H9 (cell line): ENCODE data around the gene UBAC2. TPM values are rescaled to one million over a fixed set of nuclear protein-coding genes. Genes with fewer than 3 reads are reported as not detected.

Experiments used
- DNase-seq: peaks from one replicate; pipeline ENCODE4 v3.0.0-alpha.2; 2017
- H2AFZ ChIP-seq: one replicate; pipeline ENCODE4 v1.6.1; 2013; ENCODE audit warnings: mild to moderate bottlenecking, low read length, control low read depth, moderate library complexity
- H2AK5ac ChIP-seq: 2 replicates; pipeline ENCODE4 v1.6.1; 2013; ENCODE audit warnings: low read length, control low read depth, mixed read lengths; ENCODE audit not compliant: insufficient read length
- H2BK120ac ChIP-seq: one replicate; pipeline ENCODE4 v1.6.1; 2013; ENCODE audit warnings: low read depth, mild to moderate bottlenecking, low read length, control low read depth, inconsistent platforms; ENCODE audit not compliant: poor library complexity, severe bottlenecking
- H2BK12ac ChIP-seq: 2 replicates; pipeline ENCODE4 v1.6.1; 2013; ENCODE audit warnings: low read length, control low read depth, mixed read lengths, low read depth; ENCODE audit not compliant: insufficient read length
- H2BK15ac ChIP-seq: 2 replicates; pipeline ENCODE4 v1.6.1; 2013; ENCODE audit warnings: low read depth, low read length, control low read depth
- H2BK20ac ChIP-seq: one replicate; pipeline ENCODE4 v1.6.1; 2013; ENCODE audit warnings: low read depth, mild to moderate bottlenecking, low read length, control low read depth, inconsistent platforms; ENCODE audit not compliant: poor library complexity, severe bottlenecking
- H2BK5ac ChIP-seq: 2 replicates; pipeline ENCODE4 v1.6.1; 2013; ENCODE audit warnings: low read length, control low read depth, mixed read lengths; ENCODE audit not compliant: insufficient read length
- H3K14ac ChIP-seq: 2 replicates; pipeline ENCODE4 v1.6.1; 2013; ENCODE audit warnings: low read length, control low read depth; ENCODE audit not compliant: insufficient read depth
- H3K18ac ChIP-seq: 2 replicates; pipeline ENCODE4 v1.6.1; 2013; ENCODE audit warnings: low read depth, mild to moderate bottlenecking, mixed read lengths, low read length, control low read depth; ENCODE audit not compliant: insufficient read length
- H3K23ac ChIP-seq: 2 replicates; pipeline ENCODE4 v1.6.1; 2013; ENCODE audit warnings: low read length, control low read depth, mixed read lengths, low read depth; ENCODE audit not compliant: insufficient read length
- H3K23me2 ChIP-seq: 2 replicates; pipeline ENCODE4 v1.6.1; 2013; ENCODE audit warnings: low read depth, mild to moderate bottlenecking, mixed read lengths, low read length, control low read depth; ENCODE audit not compliant: insufficient read length, poor library complexity, severe bottlenecking
- H3K27ac ChIP-seq: 2 replicates; pipeline ENCODE4 v1.5.1; 2013; ENCODE audit warnings: low read length, control low read depth, mixed read lengths, low read depth; ENCODE audit not compliant: insufficient read length
- H3K27me3 ChIP-seq: 2 replicates; pipeline ENCODE4 v1.6.1; 2013; ENCODE audit warnings: low read length, control low read depth, inconsistent platforms; ENCODE audit not compliant: insufficient read depth
- H3K4ac ChIP-seq: 2 replicates; pipeline ENCODE4 v1.6.1; 2013; ENCODE audit warnings: low read depth, mild to moderate bottlenecking, control low read depth, inconsistent platforms, low read length, moderate library complexity
- H3K4me1 ChIP-seq: 2 replicates; pipeline ENCODE4 v1.6.1; 2013; ENCODE audit warnings: low read length, control low read depth, inconsistent platforms; ENCODE audit not compliant: insufficient read depth
- H3K4me2 ChIP-seq: 2 replicates; pipeline ENCODE4 v1.6.1; 2013; ENCODE audit warnings: low read length, control low read depth, mixed read lengths; ENCODE audit not compliant: insufficient read length, insufficient read depth
- H3K56ac ChIP-seq: 2 replicates; pipeline ENCODE4 v1.6.1; 2013; ENCODE audit warnings: low read depth, mild to moderate bottlenecking, mixed read lengths, low read length, control low read depth; ENCODE audit not compliant: insufficient read length
- H3K79me1 ChIP-seq: 2 replicates; pipeline ENCODE4 v1.6.1; 2013; ENCODE audit warnings: low read depth, mild to moderate bottlenecking, moderate library complexity, low read length, control low read depth, inconsistent platforms; ENCODE audit not compliant: insufficient read depth, poor library complexity, severe bottlenecking
- H3K79me2 ChIP-seq: 2 replicates; pipeline ENCODE4 v1.6.1; 2013; ENCODE audit warnings: low read length, control low read depth, inconsistent platforms; ENCODE audit not compliant: insufficient read depth
- H3K9ac ChIP-seq: 2 replicates; pipeline ENCODE4 v1.6.1; 2013; ENCODE audit warnings: low read length, control low read depth, mixed read lengths; ENCODE audit not compliant: insufficient read length; ENCODE audit errors: extremely low read depth
- H3K9me3 ChIP-seq: one replicate; pipeline ENCODE4 v1.6.1; 2013; ENCODE audit warnings: low read depth, low read length, inconsistent platforms; ENCODE audit not compliant: control insufficient read depth
- H3T11ph ChIP-seq: one replicate; pipeline ENCODE4 v1.6.1; 2013; ENCODE audit warnings: mild to moderate bottlenecking, low read length, control low read depth, inconsistent platforms
- H4K20me1 ChIP-seq: one replicate; pipeline ENCODE4 v1.6.1; 2013; ENCODE audit not compliant: control insufficient read depth, insufficient read length, insufficient read depth
- H4K5ac ChIP-seq: 2 replicates; pipeline ENCODE4 v1.6.1; 2013; ENCODE audit warnings: low read depth, mild to moderate bottlenecking, mixed read lengths, low read length, control low read depth; ENCODE audit not compliant: insufficient read length
- H4K8ac ChIP-seq: replicated peaks from 2 replicates; pipeline ENCODE4 v1.6.1; 2013; ENCODE audit warnings: low read length, control low read depth, mixed read lengths, low read depth; ENCODE audit not compliant: insufficient read length
- H4K91ac ChIP-seq: 2 replicates; pipeline ENCODE4 v1.6.1; 2013; ENCODE audit warnings: low read depth, mild to moderate bottlenecking, moderate library complexity, mixed read lengths, low read length, control low read depth; ENCODE audit not compliant: insufficient read length
- H3K27ac Mint-ChIP-seq, 3 experiments: 2 replicates in 2 of 3; 3 replicates in 1 of 3; pipeline ENCODE4 v1.8.0; 2020 to 2021; ENCODE audit warnings: mixed read lengths in 3 of 3, mild to moderate bottlenecking in 1 of 3, moderate library complexity in 1 of 3
- H3K27me3 Mint-ChIP-seq: 2 replicates; pipeline ENCODE4 v1.8.0; 2021; ENCODE audit warnings: low read depth, mild to moderate bottlenecking, moderate library complexity, mixed read lengths
- H3K36me3 Mint-ChIP-seq, 3 experiments: 2 replicates in 2 of 3; 3 replicates in 1 of 3; pipeline ENCODE4 v1.8.0; 2020 to 2021; ENCODE audit warnings: low read depth in 3 of 3, mixed read lengths in 3 of 3; ENCODE audit not compliant: insufficient read depth in 1 of 3
- H3K4me1 Mint-ChIP-seq, 2 experiments: 2 replicates each; pipeline ENCODE4 v1.8.0; 2020; ENCODE audit warnings: mixed read lengths in 2 of 2
- H3K4me3 Mint-ChIP-seq, 2 experiments: 2 replicates in 1 of 2; 3 replicates in 1 of 2; pipeline ENCODE4 v1.8.0; 2020 to 2021; ENCODE audit warnings: mild to moderate bottlenecking in 2 of 2, mixed read lengths in 2 of 2, moderate library complexity in 1 of 2
- H3K9me3 Mint-ChIP-seq, 2 experiments: 2 replicates in 1 of 2; 3 replicates in 1 of 2; pipeline ENCODE4 v1.8.0; 2020; ENCODE audit warnings: mild to moderate bottlenecking in 2 of 2, mixed read lengths in 2 of 2, moderate library complexity in 1 of 2
- CTCF ChIP-seq: fragments of 200-600 bp; sonication (generic); conservative IDR thresholded peaks from 3 replicates; pipeline ENCODE4 v1.8.0; 2021; ENCODE audit warnings: antibody characterized with exemption, mild to moderate bottlenecking
- WGBS: extraction: QIAGEN DNeasy Blood & Tissue Kit; methylation state at CpG from one replicate; pipeline ENCODE4 v1.1.7; 2013; ENCODE audit warnings: missing lambda C conversion rate, low lambda C conversion rate, mixed read lengths; ENCODE audit not compliant: insufficient read length; ENCODE audit errors: extremely low coverage; 5-methylcytosine and 5-hydroxymethylcytosine counted together
- total RNA-seq: library from RNA; stranded (reverse); gene quantifications from 2 replicates; pipeline ENCODE4 v1.2.1, GENCODE V29; 2021

Gene UBAC2
- total RNA-seq, 1 experiment from 2014 or later: 52.3 TPM

DNA sequence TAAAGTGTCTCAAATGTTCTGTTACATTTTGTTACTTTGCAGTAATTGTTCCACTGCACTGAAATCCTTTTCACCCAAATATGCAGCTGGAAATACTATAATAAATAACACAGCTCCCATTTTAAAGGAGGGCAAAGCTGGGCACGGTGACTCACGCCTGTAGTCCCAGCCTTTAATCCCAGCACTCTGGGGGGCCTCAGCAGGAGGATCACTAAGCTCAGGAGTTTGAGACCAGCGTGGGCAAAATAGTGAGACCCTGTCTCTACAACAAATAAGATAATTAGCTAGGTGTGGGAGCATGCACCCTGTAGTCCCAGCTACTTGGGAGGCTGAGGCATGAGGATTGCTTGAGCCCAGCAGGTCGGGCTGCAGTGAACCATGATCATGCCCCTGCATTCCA, 7.5 kb upstream of the UBAC2 start:
- Histone ChIP-seq H4K8ac (no peak overlapping the region), H3K27me3 (no peaks in the 10 kb centered on the region), H3K56ac (no peak overlapping the region), H3K23ac (no peak overlapping the region), H2BK15ac (no peak overlapping the region), H3K27ac (no peak overlapping the region), H3K23me2 (no peaks in the 10 kb centered on the region), H3K18ac (no peak overlapping the region), H4K91ac (no peak overlapping the region), H2AFZ (no peak overlapping the region), H3K9ac (no peak overlapping the region), H2BK20ac (no peak overlapping the region), H3K4ac (no peak overlapping the region), H3K79me2 (no peaks in the 10 kb centered on the region), H2BK5ac (no peak overlapping the region), H3K4me2 (no peak overlapping the region), H2AK5ac (no peak overlapping the region), H3T11ph (no peak overlapping the region), H2BK120ac (peak overlapping the region; percentile 25), H3K14ac (no peak overlapping the region), H4K20me1 (no peaks in the 10 kb centered on the region), H2BK12ac (no peak overlapping the region), H4K5ac (no peak overlapping the region), H3K79me1 (no peaks in the 10 kb centered on the region), H3K9me3 (no peaks in the 10 kb centered on the region), H3K4me1 (no peaks in the 10 kb centered on the region)
- no CpG with 5 or more reads among the region's 4 CpGs for WGBS
- H3K27ac Mint-ChIP-seq: no peak overlapping the region
- no peak for TF ChIP-seq CTCF
- H3K36me3 Mint-ChIP-seq: peaks cover 0 to 3% (median 0%) of the 10 kb centered on the region in 3 experiments; a peak in 1 of 7 replicates
- H3K4me1 Mint-ChIP-seq: peaks cover 4 to 6% of the 10 kb centered on the region in 2 experiments; a peak in 3 of 4 replicates
- H3K9me3 Mint-ChIP-seq: no peaks in the 10 kb centered on the region
- H3K27me3 Mint-ChIP-seq: peaks cover 20% of the 10 kb centered on the region
- H3K4me3 Mint-ChIP-seq: no peak overlapping the region
- no peak for DNase-seq
